ENCODE measurements around the gene ARHGAP8.

ARHGAP8 gene

DNA sequence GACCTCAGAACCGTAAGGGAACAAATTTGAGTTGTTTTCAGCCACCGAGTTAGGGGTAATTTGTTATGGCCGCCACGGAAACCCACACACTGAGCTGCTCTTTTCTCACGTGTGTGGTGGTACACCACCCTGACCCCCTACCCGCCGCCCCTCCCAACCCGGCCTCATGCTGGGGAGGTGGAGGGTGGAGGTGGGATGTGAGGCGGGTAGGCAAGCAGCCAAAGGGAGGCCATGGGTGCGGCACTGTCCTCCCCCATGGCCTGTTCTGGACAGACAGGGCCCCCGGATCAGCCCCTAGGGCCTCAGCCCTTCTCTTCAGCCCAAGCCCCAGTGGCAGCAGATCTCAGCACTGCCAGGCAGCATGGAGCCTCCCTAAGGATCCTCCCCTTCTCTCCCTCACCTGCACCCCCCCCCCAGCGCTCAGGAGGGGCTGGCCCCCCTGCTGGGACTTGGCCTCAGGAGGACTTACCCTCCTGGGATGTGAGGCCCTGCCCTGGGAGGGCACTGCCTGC is 42.4 kb upstream of the ARHGAP8 start:
- DNase-seq (ENCODE audit: low read depth in 1 of 2, low spot score in 1 of 2): no peak
- Histone ChIP-seq H3K27me3 (ENCODE audit: insufficient read depth, poor library complexity, severe bottlenecking) (no peaks in the 10 kb centered on the region), H3K4me3 (replicated peaks; ENCODE audit: insufficient read depth, low read length) (no peak overlapping the region), H3K27ac (replicated peaks) (no peak overlapping the region)
- TF ChIP-seq CTCF (IDR thresholded peaks at IDR 0.05; ENCODE audit: insufficient read depth, low read length): no peak
- no peak for TF ChIP-seq GABPA (IDR thresholded peaks at IDR 0.05; ENCODE audit: low read depth)
- TF ChIP-seq POLR2AphosphoS5 (IDR thresholded peaks at IDR 0.05; ENCODE audit: low read depth): no peak
- no peak for TF ChIP-seq SPI1 (IDR thresholded peaks at IDR 0.05; ENCODE audit: borderline replicate concordance, low read depth)
- TF ChIP-seq, protein P1, sequence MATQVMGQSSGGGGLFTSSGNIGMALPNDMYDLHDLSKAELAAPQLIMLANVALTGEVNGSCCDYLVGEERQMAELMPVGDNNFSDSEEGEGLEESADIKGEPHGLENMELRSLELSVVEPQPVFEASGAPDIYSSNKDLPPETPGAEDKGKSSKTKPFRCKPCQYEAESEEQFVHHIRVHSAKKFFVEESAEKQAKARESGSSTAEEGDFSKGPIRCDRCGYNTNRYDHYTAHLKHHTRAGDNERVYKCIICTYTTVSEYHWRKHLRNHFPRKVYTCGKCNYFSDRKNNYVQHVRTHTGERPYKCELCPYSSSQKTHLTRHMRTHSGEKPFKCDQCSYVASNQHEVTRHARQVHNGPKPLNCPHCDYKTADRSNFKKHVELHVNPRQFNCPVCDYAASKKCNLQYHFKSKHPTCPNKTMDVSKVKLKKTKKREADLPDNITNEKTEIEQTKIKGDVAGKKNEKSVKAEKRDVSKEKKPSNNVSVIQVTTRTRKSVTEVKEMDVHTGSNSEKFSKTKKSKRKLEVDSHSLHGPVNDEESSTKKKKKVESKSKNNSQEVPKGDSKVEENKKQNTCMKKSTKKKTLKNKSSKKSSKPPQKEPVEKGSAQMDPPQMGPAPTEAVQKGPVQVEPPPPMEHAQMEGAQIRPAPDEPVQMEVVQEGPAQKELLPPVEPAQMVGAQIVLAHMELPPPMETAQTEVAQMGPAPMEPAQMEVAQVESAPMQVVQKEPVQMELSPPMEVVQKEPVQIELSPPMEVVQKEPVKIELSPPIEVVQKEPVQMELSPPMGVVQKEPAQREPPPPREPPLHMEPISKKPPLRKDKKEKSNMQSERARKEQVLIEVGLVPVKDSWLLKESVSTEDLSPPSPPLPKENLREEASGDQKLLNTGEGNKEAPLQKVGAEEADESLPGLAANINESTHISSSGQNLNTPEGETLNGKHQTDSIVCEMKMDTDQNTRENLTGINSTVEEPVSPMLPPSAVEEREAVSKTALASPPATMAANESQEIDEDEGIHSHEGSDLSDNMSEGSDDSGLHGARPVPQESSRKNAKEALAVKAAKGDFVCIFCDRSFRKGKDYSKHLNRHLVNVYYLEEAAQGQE (IDR thresholded peaks at IDR 0.05; ENCODE audit: insufficient replicate concordance, low read depth): no peak

GRCh38 chr22:44710474-44711240 is 41.7 kb upstream of the ARHGAP8 start:
- TF ChIP-seq GABPA (IDR thresholded peaks at IDR 0.05; ENCODE audit: low read depth) (no peak), CTCF (IDR thresholded peaks at IDR 0.05; ENCODE audit: insufficient read depth, low read length) (no peak), SPI1 (IDR thresholded peaks at IDR 0.05; ENCODE audit: borderline replicate concordance, low read depth) (no peak), POLR2AphosphoS5 (IDR thresholded peaks at IDR 0.05; ENCODE audit: low read depth) (no peak)
- TF ChIP-seq, protein P1 (IDR thresholded peaks at IDR 0.05; ENCODE audit: insufficient replicate concordance, low read depth): no peak
- DNase-seq (ENCODE audit: low read depth in 1 of 2, low spot score in 1 of 2): no peak

GRCh38 chr22:44711241-44711560 is 41.2 kb upstream of the ARHGAP8 start:
- TF ChIP-seq CTCF (IDR thresholded peaks at IDR 0.05; ENCODE audit: insufficient read depth, low read length) (no peak), SPI1 (IDR thresholded peaks at IDR 0.05; ENCODE audit: borderline replicate concordance, low read depth) (no peak), POLR2AphosphoS5 (IDR thresholded peaks at IDR 0.05; ENCODE audit: low read depth) (no peak), GABPA (IDR thresholded peaks at IDR 0.05; ENCODE audit: low read depth) (no peak)
- TF ChIP-seq, protein P1 (IDR thresholded peaks at IDR 0.05; ENCODE audit: insufficient replicate concordance, low read depth): no peak
- Histone ChIP-seq H3K27ac (replicated peaks) (no peak overlapping the region), H3K27me3 (ENCODE audit: insufficient read depth, poor library complexity, severe bottlenecking) (no peaks in the 10 kb centered on the region), H3K4me3 (replicated peaks; ENCODE audit: insufficient read depth, low read length) (no peak overlapping the region)
- DNase-seq (ENCODE audit: low read depth in 1 of 2, low spot score in 1 of 2): no peak

More at GRCh38 chr22:44710474-44711240, 41.7 kb upstream of the ARHGAP8 start:
- Histone ChIP-seq H3K4me3 (replicated peaks; ENCODE audit: insufficient read depth, low read length) (no peak overlapping the region), H3K27me3 (ENCODE audit: insufficient read depth, poor library complexity, severe bottlenecking) (no peaks in the 10 kb centered on the region), H3K27ac (replicated peaks) (no peak overlapping the region)

All from HL-60 (cell line).